Keratinocyte (primary cell): ENCODE measurements around the gene SLK.

Experiments used
- EZH2 ChIP-seq: IDR thresholded peaks from one replicate; pipeline ENCODE4 v1.6.1; 2012; ENCODE audit warnings: inconsistent platforms, mild to moderate bottlenecking, low read length, moderate library complexity
- TF ChIP-seq, protein P1 (sequence below), 3 experiments: IDR thresholded peaks in 1 of 3; conservative IDR thresholded peaks in 1 of 3; optimal IDR thresholded peaks in 1 of 3; 2 replicates in 2 of 3; 3 replicates in 1 of 3; pipeline versions ENCODE3 to v1.5.1; 2011; ENCODE audit warnings: low read length in 3 of 3, mild to moderate bottlenecking in 3 of 3, moderate library complexity in 2 of 3, control low read depth in 1 of 3, inconsistent platforms in 1 of 3; ENCODE audit not compliant: insufficient read depth in 2 of 3; ENCODE audit errors: extremely low read depth in 1 of 3

DNA sequence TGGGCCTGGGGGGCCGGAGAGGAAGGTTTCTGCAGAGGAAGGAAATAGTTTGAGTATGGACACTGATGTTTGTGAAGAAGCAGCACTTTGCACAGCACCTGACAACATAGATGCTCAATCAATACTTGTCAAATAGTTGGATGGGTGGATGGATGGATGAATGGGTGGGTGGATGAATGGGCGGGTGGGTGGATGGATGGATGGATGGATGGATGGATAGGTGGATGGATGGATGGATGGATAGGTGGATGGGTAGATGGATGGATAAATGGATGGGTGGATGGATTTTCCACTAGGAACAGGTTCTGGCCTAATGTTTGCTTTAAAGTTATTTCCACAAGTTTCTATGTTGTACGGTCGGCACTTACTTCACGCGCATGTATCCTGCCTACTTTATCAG lies 73.4 kb downstream of the SLK start:
- TF ChIP-seq, protein P1, sequence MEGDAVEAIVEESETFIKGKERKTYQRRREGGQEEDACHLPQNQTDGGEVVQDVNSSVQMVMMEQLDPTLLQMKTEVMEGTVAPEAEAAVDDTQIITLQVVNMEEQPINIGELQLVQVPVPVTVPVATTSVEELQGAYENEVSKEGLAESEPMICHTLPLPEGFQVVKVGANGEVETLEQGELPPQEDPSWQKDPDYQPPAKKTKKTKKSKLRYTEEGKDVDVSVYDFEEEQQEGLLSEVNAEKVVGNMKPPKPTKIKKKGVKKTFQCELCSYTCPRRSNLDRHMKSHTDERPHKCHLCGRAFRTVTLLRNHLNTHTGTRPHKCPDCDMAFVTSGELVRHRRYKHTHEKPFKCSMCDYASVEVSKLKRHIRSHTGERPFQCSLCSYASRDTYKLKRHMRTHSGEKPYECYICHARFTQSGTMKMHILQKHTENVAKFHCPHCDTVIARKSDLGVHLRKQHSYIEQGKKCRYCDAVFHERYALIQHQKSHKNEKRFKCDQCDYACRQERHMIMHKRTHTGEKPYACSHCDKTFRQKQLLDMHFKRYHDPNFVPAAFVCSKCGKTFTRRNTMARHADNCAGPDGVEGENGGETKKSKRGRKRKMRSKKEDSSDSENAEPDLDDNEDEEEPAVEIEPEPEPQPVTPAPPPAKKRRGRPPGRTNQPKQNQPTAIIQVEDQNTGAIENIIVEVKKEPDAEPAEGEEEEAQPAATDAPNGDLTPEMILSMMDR (optimal IDR thresholded peaks at IDR 0.05 in 1 of 3, IDR thresholded peaks at IDR 0.05 in 1 of 3, conservative IDR thresholded peaks at IDR 0.05 in 1 of 3; ENCODE audit: extremely low read depth in 1 of 3, insufficient read depth in 2 of 3, low read length in 3 of 3): no peak
- TF ChIP-seq EZH2: no peak
